ENCODE data around the gene OR4F15.

OR4F15 gene

DNA sequence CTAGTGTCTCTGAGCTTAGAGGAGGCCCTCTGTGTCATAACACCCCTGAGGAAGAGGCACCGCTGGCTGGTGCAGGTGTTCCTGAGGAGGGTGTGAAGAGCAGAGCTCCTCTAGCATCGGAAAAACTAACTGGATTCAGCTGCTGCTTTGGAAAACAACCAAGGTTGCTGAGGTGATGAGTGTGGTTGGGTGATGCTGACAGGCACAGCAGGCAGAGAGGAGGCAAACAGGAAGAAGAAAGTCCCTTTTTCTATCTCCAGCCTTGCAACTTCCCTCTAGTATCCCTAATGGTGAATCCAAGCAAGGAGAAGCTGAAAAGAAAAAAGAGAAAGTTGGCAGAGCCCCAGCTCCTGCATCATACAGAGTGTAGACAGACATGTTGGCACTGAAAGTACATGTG is 3.8 kb upstream of the OR4F15 start:
- TF ChIP-seq, protein P1, sequence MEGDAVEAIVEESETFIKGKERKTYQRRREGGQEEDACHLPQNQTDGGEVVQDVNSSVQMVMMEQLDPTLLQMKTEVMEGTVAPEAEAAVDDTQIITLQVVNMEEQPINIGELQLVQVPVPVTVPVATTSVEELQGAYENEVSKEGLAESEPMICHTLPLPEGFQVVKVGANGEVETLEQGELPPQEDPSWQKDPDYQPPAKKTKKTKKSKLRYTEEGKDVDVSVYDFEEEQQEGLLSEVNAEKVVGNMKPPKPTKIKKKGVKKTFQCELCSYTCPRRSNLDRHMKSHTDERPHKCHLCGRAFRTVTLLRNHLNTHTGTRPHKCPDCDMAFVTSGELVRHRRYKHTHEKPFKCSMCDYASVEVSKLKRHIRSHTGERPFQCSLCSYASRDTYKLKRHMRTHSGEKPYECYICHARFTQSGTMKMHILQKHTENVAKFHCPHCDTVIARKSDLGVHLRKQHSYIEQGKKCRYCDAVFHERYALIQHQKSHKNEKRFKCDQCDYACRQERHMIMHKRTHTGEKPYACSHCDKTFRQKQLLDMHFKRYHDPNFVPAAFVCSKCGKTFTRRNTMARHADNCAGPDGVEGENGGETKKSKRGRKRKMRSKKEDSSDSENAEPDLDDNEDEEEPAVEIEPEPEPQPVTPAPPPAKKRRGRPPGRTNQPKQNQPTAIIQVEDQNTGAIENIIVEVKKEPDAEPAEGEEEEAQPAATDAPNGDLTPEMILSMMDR (IDR thresholded peaks at IDR 0.05; ENCODE audit: low read depth, low read length, poor library complexity, severe bottlenecking): no peak
- no peak for TF ChIP-seq EZH2phosphoT487 (IDR thresholded peaks at IDR 0.05; ENCODE audit: borderline replicate concordance, low read length)
- Histone ChIP-seq H3K79me2 (ENCODE audit: control insufficient read depth, low read length) (no peaks in the 10 kb centered on the region), H3K27me3 (ENCODE audit: control insufficient read depth, low read length) (peaks cover 17% of the 10 kb centered on the region), H3K36me3 (ENCODE audit: control insufficient read depth, low read length) (no peaks in the 10 kb centered on the region), H3K4me3 (ENCODE audit: low read length) (no peak overlapping the region), H3K27ac (ENCODE audit: low read depth, low read length) (no peak overlapping the region), H3K4me2 (ENCODE audit: low read length) (no peak overlapping the region), H3K9me3 (ENCODE audit: control insufficient read depth, insufficient read depth, low read length) (no peaks in the 10 kb centered on the region), H3K9me2 (replicated peaks; ENCODE audit: control insufficient read depth, low read length) (no peaks in the 10 kb centered on the region), H3K4me1 (ENCODE audit: control insufficient read depth, low read length) (no peaks in the 10 kb centered on the region), H3F3A (ENCODE audit: control insufficient read depth, insufficient read depth) (no peaks in the 10 kb centered on the region), H4K20me1 (ENCODE audit: control insufficient read depth, insufficient read depth, low read depth, low read length) (no peaks in the 10 kb centered on the region)

DNA sequence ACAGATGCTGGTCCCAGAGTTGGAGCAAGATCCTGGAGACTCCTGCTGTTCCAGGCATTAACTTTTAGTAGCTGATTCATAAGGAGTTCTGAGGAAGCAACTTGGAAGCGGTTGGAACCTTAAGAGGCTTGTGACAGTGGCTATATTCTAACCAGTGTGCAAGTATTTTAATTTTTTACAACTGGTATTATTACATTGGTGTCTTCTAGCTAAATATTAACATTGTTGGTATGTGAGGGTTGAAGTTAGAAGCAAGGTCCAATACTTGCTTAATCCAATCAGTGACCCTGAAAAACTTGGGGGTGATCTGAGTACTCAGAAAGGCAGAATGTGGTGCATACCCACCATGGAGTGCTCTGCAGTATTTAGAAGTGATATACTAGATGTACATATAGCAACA is 1.5 kb upstream of the OR4F15 start:
- Histone ChIP-seq H3K4me2 (ENCODE audit: low read length) (no peak overlapping the region), H4K20me1 (ENCODE audit: control insufficient read depth, insufficient read depth, low read depth, low read length) (no peaks in the 10 kb centered on the region), H3K79me2 (ENCODE audit: control insufficient read depth, low read length) (no peaks in the 10 kb centered on the region), H3K9me2 (replicated peaks; ENCODE audit: control insufficient read depth, low read length) (no peaks in the 10 kb centered on the region), H3K4me3 (ENCODE audit: low read length) (no peak overlapping the region), H3K36me3 (ENCODE audit: control insufficient read depth, low read length) (no peaks in the 10 kb centered on the region), H3K4me1 (ENCODE audit: control insufficient read depth, low read length) (no peaks in the 10 kb centered on the region), H3K27me3 (ENCODE audit: control insufficient read depth, low read length) (peaks cover 16% of the 10 kb centered on the region), H3K27ac (ENCODE audit: low read depth, low read length) (no peak overlapping the region), H3K9me3 (ENCODE audit: control insufficient read depth, insufficient read depth, low read length) (no peaks in the 10 kb centered on the region), H3F3A (ENCODE audit: control insufficient read depth, insufficient read depth) (no peaks in the 10 kb centered on the region)
- TF ChIP-seq, protein P1 (IDR thresholded peaks at IDR 0.05; ENCODE audit: low read depth, low read length, poor library complexity, severe bottlenecking): no peak
- TF ChIP-seq EZH2phosphoT487 (IDR thresholded peaks at IDR 0.05; ENCODE audit: borderline replicate concordance, low read length): no peak

DNA sequence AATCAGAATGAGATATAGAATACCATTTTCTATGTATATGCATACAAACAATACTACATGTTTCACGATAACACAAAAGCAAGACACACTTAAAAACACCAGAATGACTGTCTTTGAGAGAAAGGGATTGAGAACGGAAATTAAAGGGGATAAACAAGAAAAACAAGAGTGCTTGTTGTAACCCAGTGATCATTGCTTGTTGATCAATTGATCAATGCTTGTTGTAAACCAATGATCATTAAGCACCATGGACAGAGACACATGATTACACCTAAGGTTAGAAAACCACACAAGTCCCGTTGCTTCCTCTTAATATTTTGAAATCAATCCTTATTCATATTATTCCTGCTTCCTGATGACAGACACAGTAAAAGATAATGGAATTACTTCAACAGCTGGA is 1.1 kb upstream of the OR4F15 start:
- Histone ChIP-seq H3F3A (ENCODE audit: control insufficient read depth, insufficient read depth) (no peaks in the 10 kb centered on the region), H3K27me3 (ENCODE audit: control insufficient read depth, low read length) (peaks cover 13% of the 10 kb centered on the region), H3K9me3 (ENCODE audit: control insufficient read depth, insufficient read depth, low read length) (no peaks in the 10 kb centered on the region), H3K4me3 (ENCODE audit: low read length) (no peak overlapping the region), H4K20me1 (ENCODE audit: control insufficient read depth, insufficient read depth, low read depth, low read length) (no peaks in the 10 kb centered on the region), H3K4me1 (ENCODE audit: control insufficient read depth, low read length) (no peaks in the 10 kb centered on the region), H3K27ac (ENCODE audit: low read depth, low read length) (no peak overlapping the region), H3K36me3 (ENCODE audit: control insufficient read depth, low read length) (no peaks in the 10 kb centered on the region), H3K79me2 (ENCODE audit: control insufficient read depth, low read length) (no peaks in the 10 kb centered on the region), H3K9me2 (replicated peaks; ENCODE audit: control insufficient read depth, low read length) (no peaks in the 10 kb centered on the region), H3K4me2 (ENCODE audit: low read length) (no peak overlapping the region)
- TF ChIP-seq, protein P1 (IDR thresholded peaks at IDR 0.05; ENCODE audit: low read depth, low read length, poor library complexity, severe bottlenecking): no peak
- no peak for TF ChIP-seq EZH2phosphoT487 (IDR thresholded peaks at IDR 0.05; ENCODE audit: borderline replicate concordance, low read length)
